HG02884 (cell line): ENCODE results near the gene CA5A.

Experiments
- ATAC-seq: cut with Tn5 transposase; IDR thresholded peaks from one replicate; pipeline ENCODE4 v1.9.1; 2021; ENCODE audit warnings: mild to moderate bottlenecking, moderate library complexity; ENCODE audit not compliant: unreplicated experiment

The CA5A gene

DNA sequence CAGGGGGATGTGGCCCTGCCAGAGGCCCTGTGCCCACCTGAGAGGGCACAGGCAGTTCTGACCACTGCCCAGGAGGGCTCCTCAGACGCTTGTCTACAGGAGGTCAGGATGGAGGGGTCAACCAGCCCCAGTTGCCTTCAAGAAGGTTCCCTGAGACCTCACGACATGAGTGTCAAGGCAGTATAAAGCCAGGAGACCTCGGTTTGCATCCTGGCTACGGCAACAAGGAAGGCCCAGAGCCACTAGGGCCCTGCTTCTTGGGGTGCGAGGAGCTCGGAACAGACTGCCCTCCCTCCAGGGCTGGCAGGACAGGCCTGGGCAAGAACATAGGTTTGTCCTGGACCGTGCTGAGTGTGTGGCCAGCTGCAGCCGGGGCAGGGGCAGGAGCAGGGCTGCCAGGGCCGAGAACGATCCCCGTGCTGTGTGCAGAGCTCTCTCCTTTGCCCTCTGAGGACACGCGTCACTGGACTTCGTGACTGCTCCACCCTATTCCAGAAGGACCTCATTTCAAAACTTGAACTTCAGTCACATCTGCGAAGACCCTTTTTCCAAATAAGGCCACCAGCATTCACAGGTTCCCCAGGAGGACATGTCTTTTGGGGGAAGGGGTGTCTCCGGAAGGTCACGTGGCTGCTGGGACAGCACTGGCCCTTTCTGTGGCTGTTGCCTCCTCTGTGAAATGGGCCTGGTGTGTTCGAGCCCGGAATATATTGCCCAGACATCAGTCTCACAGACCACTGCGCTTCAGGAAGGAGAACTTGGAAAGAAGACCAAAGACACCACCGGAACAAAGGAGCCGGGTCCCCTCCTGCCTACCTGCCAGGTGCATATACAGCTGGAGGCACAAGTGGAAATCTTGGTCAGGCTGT, 94.8 kb downstream of the CA5A start:
- ATAC-seq: no peak

- no peak for ATAC-seq
These were observed 95.9 kb downstream of the CA5A start for GRCh38 chr16:87840271-87840978.

GRCh38 chr16:87839542-87840270, 96.6 kb downstream of the CA5A start:
- no peak for ATAC-seq

- ATAC-seq: no peak
These were observed 97.4 kb downstream of the CA5A start for GRCh38 chr16:87838643-87839541.
